ENCODE data around the gene TSPAN14. TPM values are rescaled to one million over a fixed set of nuclear protein-coding genes. Genes with fewer than 3 reads are reported as not detected.
"Not testable (repeated sequence)": the region's sequence is repeated elsewhere in the genome, so short reads cannot be mapped to it uniquely, and the experiment has no call there.

The TSPAN14 gene
- total and polyA plus RNA-seq, 2 experiments from 2014 or later = 65.9 to 104 TPM

GRCh38 chr10:80473692-80474596, 19.8 kb downstream of the TSPAN14 start:
- peaks cover 26% of the 10 kb centered on the region for H3K4me1 ChIP-seq (ENCODE audit: insufficient read depth)
- no peak for TF ChIP-seq EZH2 (IDR thresholded peaks at IDR 0.05; ENCODE audit: borderline replicate concordance)
- TF ChIP-seq EZH2phosphoT487 (IDR thresholded peaks at IDR 0.05; ENCODE audit: low read depth, severe bottlenecking, unreplicated experiment) = no peak
- TF ChIP-seq CTCF (IDR thresholded peaks at IDR 0.05; ENCODE audit: poor library complexity) = no peak
- DNase-seq (ENCODE audit: low spot score) = no peak
- H4K20me1 ChIP-seq (ENCODE audit: insufficient read depth, poor library complexity, severe bottlenecking) = peaks cover 51% of the 10 kb centered on the region
- no peaks in the 10 kb centered on the region for H3K27me3 ChIP-seq
- WGBS (ENCODE audit: low lambda C conversion rate, missing lambda C conversion rate) = 84% methylated on average over 7 of the region's 8 CpGs
- no peak overlapping the region for H3K4me2 ChIP-seq
- no peak overlapping the region for H3K27ac ChIP-seq
- H3K4me3 ChIP-seq = no peak overlapping the region
- H3K79me2 ChIP-seq = peaks cover 97% of the 10 kb centered on the region
- H3K9me3 ChIP-seq (ENCODE audit: low read depth) = peaks cover 5% of the 10 kb centered on the region
- H3K36me3 ChIP-seq (replicated peaks; ENCODE audit: insufficient read depth, low read depth) = no peaks in the 10 kb centered on the region
- no peak overlapping the region for H2AFZ ChIP-seq
- H3K9me2 ChIP-seq (replicated peaks; ENCODE audit: insufficient read depth) = no peaks in the 10 kb centered on the region

GRCh38 chr10:80474597-80474910, 20.4 kb downstream of the TSPAN14 start:
- H3K4me2 ChIP-seq = no peak overlapping the region
- no peaks in the 10 kb centered on the region for H3K9me2 ChIP-seq (replicated peaks; ENCODE audit: insufficient read depth)
- H3K4me1 ChIP-seq (ENCODE audit: insufficient read depth) = peaks cover 20% of the 10 kb centered on the region
- no peak overlapping the region for H3K4me3 ChIP-seq
- peaks cover 45% of the 10 kb centered on the region for H4K20me1 ChIP-seq (ENCODE audit: insufficient read depth, poor library complexity, severe bottlenecking)
- peaks cover 5% of the 10 kb centered on the region for H3K9me3 ChIP-seq (ENCODE audit: low read depth)
- H3K27ac ChIP-seq = no peak overlapping the region
- H3K36me3 ChIP-seq (replicated peaks; ENCODE audit: insufficient read depth, low read depth) = no peaks in the 10 kb centered on the region
- TF ChIP-seq EZH2 (IDR thresholded peaks at IDR 0.05; ENCODE audit: borderline replicate concordance) (no peak), EZH2phosphoT487 (IDR thresholded peaks at IDR 0.05; ENCODE audit: low read depth, severe bottlenecking, unreplicated experiment) (no peak), CTCF (IDR thresholded peaks at IDR 0.05; ENCODE audit: poor library complexity) (no peak)
- DNase-seq (ENCODE audit: low spot score) = no peak
- H3K27me3 ChIP-seq = no peaks in the 10 kb centered on the region
- H2AFZ ChIP-seq = no peak overlapping the region
- H3K79me2 ChIP-seq = peaks cover 91% of the 10 kb centered on the region
- WGBS (ENCODE audit: low lambda C conversion rate, missing lambda C conversion rate) = 90% methylated on average over 2 of the region's 2 CpGs

DNA sequence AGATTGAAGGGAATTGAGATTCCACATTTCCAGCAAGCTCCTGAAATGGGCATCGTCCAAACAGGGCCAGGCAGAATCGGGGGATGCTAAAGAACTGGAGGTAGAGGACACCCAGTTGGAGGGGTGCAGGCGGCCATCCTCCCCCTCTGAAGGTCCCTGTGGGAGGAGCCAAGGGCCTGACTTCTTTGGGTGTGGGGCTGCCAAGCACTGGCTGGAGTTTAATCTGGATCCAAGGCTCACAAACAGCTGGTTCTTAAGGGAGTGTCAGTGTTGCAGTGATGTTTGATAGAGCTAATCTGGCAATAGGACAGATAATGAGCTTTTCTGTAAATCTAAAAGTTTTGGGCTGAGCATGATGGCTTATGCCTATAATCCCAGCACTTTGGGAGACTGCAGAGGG, 20.8 kb downstream of the TSPAN14 start:
- WGBS (ENCODE audit: low lambda C conversion rate, missing lambda C conversion rate) = 95% methylated on average over 3 of the region's 3 CpGs
- H3K27ac ChIP-seq = no peak overlapping the region
- DNase-seq (ENCODE audit: low spot score) = no peak
- peaks cover 18% of the 10 kb centered on the region for H3K4me1 ChIP-seq (ENCODE audit: insufficient read depth)
- no peak overlapping the region for H3K4me3 ChIP-seq
- H4K20me1 ChIP-seq (ENCODE audit: insufficient read depth, poor library complexity, severe bottlenecking) = peaks cover 41% of the 10 kb centered on the region
- H2AFZ ChIP-seq = no peak overlapping the region
- H3K27me3 ChIP-seq = no peaks in the 10 kb centered on the region
- H3K79me2 ChIP-seq = peaks cover 87% of the 10 kb centered on the region
- H3K4me2 ChIP-seq = no peak overlapping the region
- no peak for TF ChIP-seq EZH2phosphoT487 (IDR thresholded peaks at IDR 0.05; ENCODE audit: low read depth, severe bottlenecking, unreplicated experiment)
- peaks cover 5% of the 10 kb centered on the region for H3K9me3 ChIP-seq (ENCODE audit: low read depth)
- no peaks in the 10 kb centered on the region for H3K36me3 ChIP-seq (replicated peaks; ENCODE audit: insufficient read depth, low read depth)
- no peaks in the 10 kb centered on the region for H3K9me2 ChIP-seq (replicated peaks; ENCODE audit: insufficient read depth)

DNA sequence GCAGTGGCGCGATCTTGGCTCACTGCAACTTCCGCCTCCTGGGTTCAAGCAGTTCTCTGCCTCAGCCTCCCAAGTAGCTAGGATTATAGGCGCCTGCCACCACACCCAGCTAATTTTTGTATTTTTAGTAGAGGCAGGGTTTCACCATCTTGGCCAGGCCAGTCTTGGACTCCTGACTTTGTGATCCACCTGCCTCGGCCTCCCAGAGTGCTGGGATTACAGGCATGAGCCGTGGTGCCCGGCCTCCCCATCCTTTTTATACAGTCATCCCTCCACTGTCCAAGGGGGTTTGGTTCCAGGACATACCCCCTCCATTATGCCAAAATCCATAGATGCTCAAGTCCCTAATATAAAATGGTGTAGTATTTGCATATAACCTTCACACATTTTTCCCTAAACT, 21.5 kb downstream of the TSPAN14 start:
- H3K4me2 ChIP-seq; H3K4me3 ChIP-seq; H3K36me3 ChIP-seq (replicated peaks; ENCODE audit: insufficient read depth, low read depth); H3K27ac ChIP-seq; DNase-seq (ENCODE audit: low spot score); H3K9me3 ChIP-seq (ENCODE audit: low read depth); H3K9me2 ChIP-seq (replicated peaks; ENCODE audit: insufficient read depth); H2AFZ ChIP-seq; H3K27me3 ChIP-seq: not testable (repeated sequence)
- H4K20me1 ChIP-seq (ENCODE audit: insufficient read depth, poor library complexity, severe bottlenecking) = peaks cover 36% of the 10 kb centered on the region
- 98% methylated on average over 7 of the region's 7 CpGs for WGBS (ENCODE audit: low lambda C conversion rate, missing lambda C conversion rate)
- peaks cover 18% of the 10 kb centered on the region for H3K4me1 ChIP-seq (ENCODE audit: insufficient read depth)
- H3K79me2 ChIP-seq = peaks cover 86% of the 10 kb centered on the region

Measured in hepatocyte (in vitro differentiated cells).